ENCODE measurements around the gene NR5A2.

The NR5A2 gene

DNA sequence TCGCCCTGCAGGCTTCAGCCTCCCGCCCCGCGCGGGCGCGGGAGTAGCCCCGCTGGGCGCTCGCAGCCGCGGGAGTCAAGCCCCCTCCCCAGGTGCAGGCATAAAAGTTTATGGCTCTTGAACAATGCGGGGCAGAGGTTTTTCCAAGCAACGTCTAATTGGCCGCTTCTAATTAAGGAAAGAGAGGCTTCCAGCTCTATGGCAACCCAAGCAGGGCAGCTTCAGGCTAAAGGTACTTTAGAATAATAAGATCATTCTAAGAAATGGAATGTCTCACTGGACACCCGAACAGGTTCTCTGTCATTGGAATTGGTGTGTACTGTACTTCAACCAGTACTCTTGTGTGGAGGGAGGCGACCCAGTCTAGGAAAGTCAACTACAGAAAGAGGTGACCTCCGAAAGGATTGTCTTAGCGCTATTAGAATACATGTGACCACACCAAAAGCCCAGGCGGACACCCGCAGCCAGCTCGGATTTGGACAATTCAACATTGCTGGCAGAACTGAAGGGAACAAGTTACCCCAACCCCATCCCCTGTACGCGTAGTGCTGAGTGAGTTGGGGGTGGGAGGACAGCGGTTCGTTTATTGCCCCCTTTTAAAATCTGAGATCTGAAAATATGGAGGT lies 12.5 kb downstream of the NR5A2 start:
- Histone ChIP-seq H3K27me3 (replicated peaks) (peaks cover 89% of the 10 kb centered on the region), H3K36me3 (replicated peaks) (no peaks in the 10 kb centered on the region), H3K4me3 (ENCODE audit: low read depth, low read length) (no peak overlapping the region), H3K27ac (no peak overlapping the region)
- DNase-seq: no peak
- in situ Hi-C loops (cut with HindIII; ENCODE audit: low pct_ligation_motif_present, low sequenced_read_pairs): loop anchor here (25.0 kb wide), 1 partner anchor 353 kb away; no protein-coding TSS in a partner anchor
- TF ChIP-seq, protein P1, sequence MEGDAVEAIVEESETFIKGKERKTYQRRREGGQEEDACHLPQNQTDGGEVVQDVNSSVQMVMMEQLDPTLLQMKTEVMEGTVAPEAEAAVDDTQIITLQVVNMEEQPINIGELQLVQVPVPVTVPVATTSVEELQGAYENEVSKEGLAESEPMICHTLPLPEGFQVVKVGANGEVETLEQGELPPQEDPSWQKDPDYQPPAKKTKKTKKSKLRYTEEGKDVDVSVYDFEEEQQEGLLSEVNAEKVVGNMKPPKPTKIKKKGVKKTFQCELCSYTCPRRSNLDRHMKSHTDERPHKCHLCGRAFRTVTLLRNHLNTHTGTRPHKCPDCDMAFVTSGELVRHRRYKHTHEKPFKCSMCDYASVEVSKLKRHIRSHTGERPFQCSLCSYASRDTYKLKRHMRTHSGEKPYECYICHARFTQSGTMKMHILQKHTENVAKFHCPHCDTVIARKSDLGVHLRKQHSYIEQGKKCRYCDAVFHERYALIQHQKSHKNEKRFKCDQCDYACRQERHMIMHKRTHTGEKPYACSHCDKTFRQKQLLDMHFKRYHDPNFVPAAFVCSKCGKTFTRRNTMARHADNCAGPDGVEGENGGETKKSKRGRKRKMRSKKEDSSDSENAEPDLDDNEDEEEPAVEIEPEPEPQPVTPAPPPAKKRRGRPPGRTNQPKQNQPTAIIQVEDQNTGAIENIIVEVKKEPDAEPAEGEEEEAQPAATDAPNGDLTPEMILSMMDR (IDR thresholded peaks at IDR 0.05; ENCODE audit: low read depth, low read length, missing control alignments): no peak

DNA sequence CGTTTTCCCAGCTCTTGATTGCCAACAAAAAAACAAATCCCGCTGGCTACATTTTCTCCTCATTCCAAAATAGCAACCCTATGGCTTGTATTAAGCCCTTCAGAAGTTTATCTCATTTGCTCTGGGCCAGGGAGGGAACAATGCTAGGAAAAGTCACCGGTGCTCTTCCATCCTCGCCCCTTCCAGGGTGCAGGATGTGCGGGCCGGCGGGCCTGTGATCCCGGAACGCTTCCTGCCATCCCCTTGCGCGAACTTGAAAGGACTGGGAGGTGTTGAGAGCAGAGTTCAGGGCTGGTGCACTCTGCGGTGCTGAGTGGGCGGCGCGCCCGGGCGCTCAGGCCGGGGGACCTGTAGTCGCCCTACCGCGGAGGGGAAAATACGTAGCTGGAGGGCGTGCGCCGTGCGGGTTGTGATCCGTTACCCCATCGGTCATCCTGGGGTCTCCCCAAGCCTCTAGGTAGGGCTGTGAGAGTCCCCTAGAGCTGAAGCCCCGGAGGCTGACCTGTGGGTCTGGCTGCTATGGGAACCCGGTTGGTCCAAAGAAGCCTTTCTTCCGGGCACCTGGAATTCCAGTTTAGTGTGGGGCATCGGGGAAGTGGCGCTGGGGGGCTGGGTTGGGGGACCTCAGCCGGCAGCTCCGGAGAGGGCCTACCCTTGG lies 13.1 kb downstream of the NR5A2 start:
- Histone ChIP-seq H3K27ac (no peak overlapping the region), H3K27me3 (replicated peaks) (peaks cover 89% of the 10 kb centered on the region), H3K36me3 (replicated peaks) (no peaks in the 10 kb centered on the region), H3K4me3 (ENCODE audit: low read depth, low read length) (no peak overlapping the region)
- TF ChIP-seq, protein P1 (IDR thresholded peaks at IDR 0.05; ENCODE audit: low read depth, low read length, missing control alignments): no peak
- no peak for DNase-seq
- in situ Hi-C loops (cut with HindIII; ENCODE audit: low pct_ligation_motif_present, low sequenced_read_pairs): loop anchor here (25.0 kb wide), 1 partner anchor 353 kb away; no protein-coding TSS in a partner anchor

DNA sequence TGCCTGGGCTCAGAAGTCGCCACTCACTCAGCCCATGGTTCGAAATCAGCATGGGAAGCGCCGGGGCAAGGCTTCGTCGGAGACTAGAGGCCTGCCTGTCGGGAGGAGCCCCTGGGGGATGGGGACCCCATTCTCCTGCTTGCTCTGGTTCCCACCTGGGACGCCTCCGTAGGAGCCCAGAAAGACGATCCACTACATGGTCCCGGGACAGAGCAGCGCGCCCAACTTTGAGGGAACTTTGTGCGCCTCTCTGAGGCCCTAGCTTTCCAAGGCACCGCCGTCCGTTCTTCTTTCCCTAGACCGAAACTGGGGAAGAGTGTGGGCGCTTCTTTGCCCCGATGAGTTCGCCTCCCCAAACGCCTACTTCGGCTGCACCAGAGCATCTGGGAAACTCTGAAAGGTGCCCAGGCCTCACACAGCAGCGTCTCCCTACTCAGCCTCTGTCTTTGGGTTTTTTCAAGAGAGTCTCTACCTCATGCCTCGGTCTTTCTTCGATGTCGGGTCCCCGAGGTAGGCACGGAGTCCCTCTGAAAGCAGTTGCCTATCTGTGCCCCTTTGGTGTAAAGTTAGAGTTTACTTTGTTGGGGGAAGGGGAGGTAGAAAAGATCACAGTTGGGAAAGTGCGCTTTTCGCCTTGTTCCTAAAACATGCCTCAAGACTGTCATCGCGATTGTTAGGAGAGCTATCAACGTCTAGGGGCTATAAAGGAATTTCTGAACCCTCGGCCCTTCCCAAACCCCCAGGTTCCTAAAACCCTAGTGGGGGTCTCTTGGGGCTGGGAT lies 14.0 kb downstream of the NR5A2 start:
- TF ChIP-seq, protein P1 (IDR thresholded peaks at IDR 0.05; ENCODE audit: low read depth, low read length, missing control alignments): no peak
- H3K36me3 ChIP-seq (replicated peaks): no peaks in the 10 kb centered on the region
- H3K27ac ChIP-seq: no peak overlapping the region
- in situ Hi-C loops (cut with HindIII; ENCODE audit: low pct_ligation_motif_present, low sequenced_read_pairs): loop anchor here (25.0 kb wide), 1 partner anchor 354 kb away; no protein-coding TSS in a partner anchor
- no peak overlapping the region for H3K4me3 ChIP-seq (ENCODE audit: low read depth, low read length)
- no peak for DNase-seq
- peaks cover 79% of the 10 kb centered on the region for H3K27me3 ChIP-seq (replicated peaks)

DNA sequence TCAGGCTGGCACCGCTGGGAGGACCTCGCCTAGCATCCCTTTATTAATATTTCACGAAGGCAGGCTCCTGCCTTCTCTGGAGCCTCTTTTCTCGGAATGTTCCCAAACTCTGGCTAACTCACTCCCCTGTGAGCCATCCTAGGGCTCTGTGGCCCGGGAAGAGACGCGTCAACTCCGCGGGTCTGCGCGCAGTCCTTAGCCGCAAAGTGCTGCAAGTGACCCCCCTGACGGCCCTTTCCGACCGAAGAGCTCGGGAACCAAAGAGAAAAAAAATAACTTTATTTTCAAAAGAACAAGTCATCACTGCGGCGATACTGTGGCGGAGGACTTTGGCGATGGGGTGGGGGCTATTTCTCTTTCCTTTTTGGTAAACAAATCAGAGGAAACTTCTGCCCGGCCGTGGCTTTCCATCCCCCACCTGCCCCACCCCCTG lies 14.6 kb downstream of the NR5A2 start:
- DNase-seq: no peak
- Histone ChIP-seq H3K27me3 (replicated peaks) (peaks cover 73% of the 10 kb centered on the region), H3K36me3 (replicated peaks) (no peaks in the 10 kb centered on the region), H3K4me3 (ENCODE audit: low read depth, low read length) (peak overlapping the region; percentile 26), H3K27ac (no peak overlapping the region)
- in situ Hi-C loops (cut with HindIII; ENCODE audit: low pct_ligation_motif_present, low sequenced_read_pairs): loop anchor here (25.0 kb wide), 1 partner anchor 355 kb away; no protein-coding TSS in a partner anchor
- TF ChIP-seq, protein P1 (IDR thresholded peaks at IDR 0.05; ENCODE audit: low read depth, low read length, missing control alignments): no peak

DNA sequence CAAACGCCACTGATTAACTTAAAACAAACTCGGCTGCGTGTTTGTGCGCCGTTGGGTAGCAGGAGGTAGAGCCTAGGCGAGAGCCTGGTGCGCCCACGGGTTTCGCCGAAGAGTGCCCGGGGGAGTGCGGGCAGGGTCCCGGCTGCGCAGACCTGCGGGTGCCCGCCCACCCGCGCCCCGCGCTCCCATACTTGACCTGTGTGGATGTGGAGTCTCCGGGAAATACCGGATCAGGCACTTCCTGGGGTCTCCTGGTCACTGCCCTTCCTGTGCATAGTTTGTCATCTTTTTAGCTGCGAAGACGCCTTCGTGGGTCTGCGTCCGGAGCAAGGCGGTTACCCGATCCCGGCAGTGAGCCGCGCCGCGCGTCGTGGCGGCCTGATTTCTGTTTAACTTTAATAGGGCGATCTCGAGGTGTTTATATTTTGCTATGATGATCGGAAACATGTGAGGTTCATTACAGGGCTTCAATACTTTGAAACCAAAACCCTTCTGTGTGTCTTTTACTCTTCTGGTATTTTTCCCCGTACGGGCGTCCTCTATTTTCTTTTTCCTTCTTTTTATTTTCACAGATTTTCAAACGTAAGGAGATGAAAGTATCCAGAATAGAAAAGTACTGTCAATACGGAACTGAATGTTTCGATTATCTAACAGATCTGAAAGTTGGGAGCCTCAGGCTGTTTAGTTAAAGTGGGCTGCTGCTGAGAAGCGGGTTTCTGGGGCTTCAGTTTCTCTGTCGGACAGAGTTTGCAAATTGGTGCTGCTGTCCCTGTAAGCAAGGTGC lies 15.2 kb downstream of the NR5A2 start:
- TF ChIP-seq, protein P1 (IDR thresholded peaks at IDR 0.05; ENCODE audit: low read depth, low read length, missing control alignments): no peak
- H3K4me3 ChIP-seq (ENCODE audit: low read depth, low read length): peak overlapping the region; percentile 26
- no peak for DNase-seq
- H3K27me3 ChIP-seq (replicated peaks): peaks cover 67% of the 10 kb centered on the region
- no peak overlapping the region for H3K27ac ChIP-seq
- no peaks in the 10 kb centered on the region for H3K36me3 ChIP-seq (replicated peaks)
- in situ Hi-C loops (cut with HindIII; ENCODE audit: low pct_ligation_motif_present, low sequenced_read_pairs): loop anchor here (25.0 kb wide), 1 partner anchor 355 kb away; no protein-coding TSS in a partner anchor
